Activated CD8-positive, alpha-beta T cell treated with anti-CD3 and anti-CD28 coated beads for 36 hours (primary cell): ENCODE results near the gene NOP53. TPM values are rescaled to one million over a fixed set of nuclear protein-coding genes. Genes with fewer than 3 reads are reported as not detected.
"Not testable (repeated sequence)": the region's sequence is repeated elsewhere in the genome, so short reads cannot be mapped to it uniquely, and the experiment has no call there.

Experiments
- ATAC-seq: fragments of 200-7000 bp; cut with Tn5 transposase; one replicate; pipeline ENCODE4 v1.10.0; 2021; ENCODE audit warnings: mild to moderate bottlenecking, moderate library complexity
- CTCF ChIA-PET: fragments of 350-600 bp; sonication (Branson Sonifier 250); formaldehyde crosslinking; loops from one replicate; lab custom pipeline; 2021; ENCODE audit warnings: antibody characterized with exemption; lab: Charles Lee
- POLR2A ChIA-PET: fragments of 350-600 bp; sonication (Branson Sonifier 250); formaldehyde crosslinking; loops from one replicate; lab custom pipeline; 2021; ENCODE audit warnings: antibody characterized with exemption; lab: Charles Lee
- DNase-seq: peaks from one replicate; pipeline ENCODE4 v3.0.0-alpha.2; 2020
- H3K27ac Mint-ChIP-seq: one replicate; pipeline ENCODE4 v1.8.0; 2021; ENCODE audit warnings: mild to moderate bottlenecking, mixed read lengths
- H3K27me3 Mint-ChIP-seq: one replicate; pipeline ENCODE4 v1.8.0; 2021; ENCODE audit warnings: mixed read lengths
- H3K36me3 Mint-ChIP-seq: one replicate; pipeline ENCODE4 v1.8.0; 2021; ENCODE audit warnings: low read depth, mixed read lengths
- H3K4me1 Mint-ChIP-seq: one replicate; pipeline ENCODE4 v1.8.0; 2021; ENCODE audit warnings: low read depth, mixed read lengths
- H3K4me3 Mint-ChIP-seq: one replicate; pipeline ENCODE4 v1.8.0; 2021; ENCODE audit warnings: mild to moderate bottlenecking, moderate library complexity, mixed read lengths
- H3K9me3 Mint-ChIP-seq: one replicate; pipeline ENCODE4 v1.8.0; 2021; ENCODE audit warnings: mixed read lengths
- intact Hi-C: fragments of 100-400 bp; cut with micrococcal nuclease; formaldehyde crosslinking; loops from one replicate; pipeline ENCODE4 v1.10.0; 2022
- total RNA-seq, 2 experiments: library from RNA; stranded (reverse); gene quantifications; one replicate each; pipeline ENCODE4 v1.2.3, GENCODE V29; 2021
- TF ChIP-seq, protein P1 (sequence below): fragments of 200-600 bp; IDR thresholded peaks from one replicate; pipeline ENCODE4 v1.8.0; 2022; ENCODE audit warnings: antibody characterized with exemption, mild to moderate bottlenecking

Gene NOP53
- total RNA-seq, 2 experiments from 2014 or later = 300 to 301 TPM

DNA sequence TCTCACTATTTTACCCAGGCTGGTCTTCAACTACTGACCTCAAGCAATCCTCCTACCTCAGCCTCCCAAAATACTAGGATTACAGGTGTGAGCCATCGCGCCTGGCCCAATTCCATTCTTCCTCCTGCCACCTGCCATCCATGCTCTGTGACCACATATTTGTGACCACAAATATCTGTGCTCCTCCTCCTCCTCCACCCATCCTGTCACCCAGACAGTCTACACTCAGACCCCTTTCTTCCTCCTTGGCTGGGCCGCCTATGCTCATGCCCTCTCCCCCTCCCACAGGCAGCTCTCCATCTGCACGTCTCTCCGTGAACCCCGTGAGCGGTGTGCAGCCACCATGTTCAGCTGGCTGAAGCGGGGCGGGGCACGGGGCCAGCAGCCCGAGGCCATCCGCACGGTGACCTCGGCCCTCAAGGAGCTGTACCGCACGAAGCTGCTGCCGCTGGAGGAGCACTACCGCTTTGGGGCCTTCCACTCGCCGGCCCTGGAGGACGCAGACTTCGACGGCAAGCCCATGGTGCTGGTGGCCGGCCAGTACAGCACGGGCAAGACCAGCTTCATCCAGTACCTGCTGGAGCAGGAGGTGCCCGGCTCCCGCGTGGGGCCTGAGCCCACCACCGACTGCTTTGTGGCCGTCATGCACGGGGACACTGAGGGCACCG is 28.9 kb upstream of the NOP53 start:
- CTCF ChIA-PET = interaction anchor here (0.6 to 7.4 kb wide), 3 partner anchors 10 to 150 kb away, joined by 3 to 168 read pairs (median 4); partner anchors contain the start of gene NOP53

DNA sequence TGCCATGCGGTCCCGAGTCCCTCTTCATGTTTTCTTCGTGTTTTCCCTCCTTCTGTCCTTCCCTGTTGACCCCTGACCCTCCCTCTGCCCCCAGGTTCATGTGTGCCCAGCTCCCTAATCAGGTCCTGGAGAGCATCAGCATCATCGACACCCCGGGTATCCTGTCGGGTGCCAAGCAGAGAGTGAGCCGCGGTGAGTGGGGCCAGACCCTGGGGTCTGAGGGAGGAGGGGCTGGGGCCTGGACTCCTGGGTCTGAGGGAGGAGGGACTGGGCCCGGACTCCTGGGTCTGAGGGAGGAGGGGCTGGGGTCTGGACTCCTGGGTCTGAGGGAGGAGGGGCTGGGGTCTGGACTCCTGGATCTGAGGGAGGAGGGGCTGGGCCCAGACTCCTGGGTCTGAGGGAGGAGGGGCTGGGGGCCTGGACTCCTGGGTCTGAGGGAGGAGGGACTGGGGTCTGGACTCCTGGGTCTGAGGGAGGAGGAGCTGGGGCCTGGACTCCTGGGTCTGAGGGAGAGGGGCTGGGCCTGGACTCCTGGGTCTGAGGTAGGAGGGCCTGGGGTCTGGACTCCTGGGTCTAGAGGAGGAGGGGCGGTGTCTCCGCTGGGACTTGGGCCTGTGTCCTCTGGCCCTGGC is 26.8 kb upstream of the NOP53 start:
- H3K36me3 Mint-ChIP-seq, H3K4me1 Mint-ChIP-seq, ATAC-seq, intact Hi-C loops, H3K9me3 Mint-ChIP-seq, H3K27ac Mint-ChIP-seq, POLR2A ChIA-PET, H3K4me3 Mint-ChIP-seq, DNase-seq: not testable (repeated sequence)
- CTCF ChIA-PET = interaction anchor here (1.3 kb wide), 1 partner anchor 25 kb away, joined by 3 read pairs; no protein-coding TSS in a partner anchor
- peaks cover 33% of the 10 kb centered on the region for H3K27me3 Mint-ChIP-seq

More for the DNA sequence above, 28.9 kb upstream of the NOP53 start:
- peaks cover 38% of the 10 kb centered on the region for H3K27me3 Mint-ChIP-seq
- H3K9me3 Mint-ChIP-seq = no peaks in the 10 kb centered on the region
- H3K4me3 Mint-ChIP-seq = no peak overlapping the region
- no peak for DNase-seq
- no peak for ATAC-seq
- POLR2A ChIA-PET = no interaction called here
- no peak overlapping the region for H3K27ac Mint-ChIP-seq
- intact Hi-C loops = no loop called here
- no peaks in the 10 kb centered on the region for H3K36me3 Mint-ChIP-seq
- TF ChIP-seq, protein P1, sequence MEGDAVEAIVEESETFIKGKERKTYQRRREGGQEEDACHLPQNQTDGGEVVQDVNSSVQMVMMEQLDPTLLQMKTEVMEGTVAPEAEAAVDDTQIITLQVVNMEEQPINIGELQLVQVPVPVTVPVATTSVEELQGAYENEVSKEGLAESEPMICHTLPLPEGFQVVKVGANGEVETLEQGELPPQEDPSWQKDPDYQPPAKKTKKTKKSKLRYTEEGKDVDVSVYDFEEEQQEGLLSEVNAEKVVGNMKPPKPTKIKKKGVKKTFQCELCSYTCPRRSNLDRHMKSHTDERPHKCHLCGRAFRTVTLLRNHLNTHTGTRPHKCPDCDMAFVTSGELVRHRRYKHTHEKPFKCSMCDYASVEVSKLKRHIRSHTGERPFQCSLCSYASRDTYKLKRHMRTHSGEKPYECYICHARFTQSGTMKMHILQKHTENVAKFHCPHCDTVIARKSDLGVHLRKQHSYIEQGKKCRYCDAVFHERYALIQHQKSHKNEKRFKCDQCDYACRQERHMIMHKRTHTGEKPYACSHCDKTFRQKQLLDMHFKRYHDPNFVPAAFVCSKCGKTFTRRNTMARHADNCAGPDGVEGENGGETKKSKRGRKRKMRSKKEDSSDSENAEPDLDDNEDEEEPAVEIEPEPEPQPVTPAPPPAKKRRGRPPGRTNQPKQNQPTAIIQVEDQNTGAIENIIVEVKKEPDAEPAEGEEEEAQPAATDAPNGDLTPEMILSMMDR = no peak
- peaks cover 2% of the 10 kb centered on the region for H3K4me1 Mint-ChIP-seq

DNA sequence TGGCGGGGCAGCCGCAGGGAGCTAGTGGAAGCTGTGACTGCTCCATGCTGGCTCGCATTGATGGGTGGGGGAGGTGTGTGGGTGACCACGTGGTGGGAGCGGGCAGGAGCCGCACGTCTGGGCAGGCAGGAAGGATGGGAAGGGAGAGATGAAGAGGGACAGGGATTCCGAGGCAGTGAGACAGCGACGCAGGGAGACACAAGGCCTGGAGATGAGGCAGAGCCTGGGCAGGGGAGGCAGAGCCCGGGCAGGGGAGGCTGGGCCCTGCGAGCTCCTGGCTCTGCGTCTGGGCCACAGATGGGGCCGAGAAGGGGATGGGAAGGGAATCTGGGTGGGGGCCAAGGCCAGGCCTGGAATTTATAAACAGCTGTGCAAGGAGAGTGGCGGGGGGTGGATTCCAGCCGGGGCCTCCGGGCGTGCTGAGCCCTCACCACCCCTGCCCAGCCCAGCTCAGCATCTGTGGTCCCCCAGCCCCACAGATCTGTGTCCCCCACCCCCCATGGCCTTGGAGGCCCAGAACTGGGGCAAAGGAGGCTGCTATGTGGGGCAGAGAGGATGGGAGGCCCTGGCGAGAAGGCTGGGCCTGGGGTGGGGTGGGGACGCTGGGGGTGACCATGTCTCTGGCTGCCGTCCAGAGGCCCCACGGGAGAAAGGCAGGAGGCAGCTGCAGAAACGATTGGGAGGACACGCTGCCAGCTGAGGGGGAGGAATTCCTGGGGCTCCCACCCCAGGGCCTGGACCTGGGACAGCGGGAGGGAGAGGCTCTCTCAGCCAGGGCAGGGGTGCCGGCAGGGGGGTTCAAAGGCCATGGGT is 26.1 kb upstream of the NOP53 start:
- TF ChIP-seq, protein P1 = no peak
- no peaks in the 10 kb centered on the region for H3K9me3 Mint-ChIP-seq
- POLR2A ChIA-PET = no interaction called here

DNA sequence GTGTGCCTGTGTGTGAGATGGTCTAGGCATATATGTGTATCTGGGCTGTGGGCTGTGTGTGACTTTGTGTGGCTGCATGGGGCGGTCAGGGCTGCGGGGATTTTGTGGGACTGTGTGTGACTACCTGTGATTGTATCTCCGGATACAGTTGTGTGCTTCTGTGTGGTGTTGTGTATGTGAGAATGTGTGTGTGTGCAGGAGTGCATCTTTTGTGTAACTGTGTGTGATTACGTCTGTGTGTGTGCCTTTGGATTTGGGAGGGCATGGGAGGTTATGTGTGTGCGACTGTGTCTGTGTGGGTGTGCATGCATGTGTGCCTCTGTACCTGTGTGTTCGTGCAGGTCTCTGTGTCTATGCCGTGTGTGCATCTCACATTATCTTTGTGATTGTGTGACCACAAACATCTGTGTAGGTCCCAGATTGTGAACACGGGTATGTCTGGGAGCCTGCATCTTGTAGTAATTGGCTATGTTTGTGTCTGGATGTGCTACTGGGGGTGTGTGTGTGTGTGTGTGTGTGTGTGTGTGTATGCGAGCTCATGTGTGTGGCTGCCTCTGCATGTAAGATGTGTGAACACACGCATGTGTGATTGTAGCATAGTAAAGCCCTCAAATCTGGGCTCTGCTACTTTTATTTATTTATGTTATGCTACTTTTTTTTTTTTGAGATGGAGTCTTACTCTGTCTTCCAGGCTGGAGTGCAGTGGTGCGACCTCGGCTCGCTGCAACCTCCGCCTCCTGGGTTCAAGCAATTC is 24.5 kb upstream of the NOP53 start:
- TF ChIP-seq, protein P1 = no peak
- DNase-seq (no peak), ATAC-seq (no peak)
- ChIA-PET CTCF (no interaction called here), POLR2A (interaction anchor here (0.7 kb wide), 1 partner anchor 17 kb away, joined by 3 read pairs; no protein-coding TSS in a partner anchor)
- intact Hi-C loops = no loop called here
- no peak overlapping the region for H3K4me3 Mint-ChIP-seq
- H3K9me3 Mint-ChIP-seq = no peaks in the 10 kb centered on the region
- H3K27me3 Mint-ChIP-seq = peaks cover 21% of the 10 kb centered on the region
- H3K36me3 Mint-ChIP-seq = no peaks in the 10 kb centered on the region
- H3K27ac Mint-ChIP-seq = no peak overlapping the region
- H3K4me1 Mint-ChIP-seq = no peaks in the 10 kb centered on the region

More for the DNA sequence above, 26.1 kb upstream of the NOP53 start:
- intact Hi-C loops = no loop called here
- Mint-ChIP-seq H3K27ac (no peak overlapping the region), H3K4me3 (no peak overlapping the region), H3K36me3 (no peaks in the 10 kb centered on the region), H3K27me3 (peaks cover 28% of the 10 kb centered on the region), H3K4me1 (no peaks in the 10 kb centered on the region)
- no peak for ATAC-seq
- DNase-seq = no peak
- CTCF ChIA-PET = interaction anchor here (1.3 kb wide), 1 partner anchor 24 kb away, joined by 3 read pairs; no protein-coding TSS in a partner anchor

DNA sequence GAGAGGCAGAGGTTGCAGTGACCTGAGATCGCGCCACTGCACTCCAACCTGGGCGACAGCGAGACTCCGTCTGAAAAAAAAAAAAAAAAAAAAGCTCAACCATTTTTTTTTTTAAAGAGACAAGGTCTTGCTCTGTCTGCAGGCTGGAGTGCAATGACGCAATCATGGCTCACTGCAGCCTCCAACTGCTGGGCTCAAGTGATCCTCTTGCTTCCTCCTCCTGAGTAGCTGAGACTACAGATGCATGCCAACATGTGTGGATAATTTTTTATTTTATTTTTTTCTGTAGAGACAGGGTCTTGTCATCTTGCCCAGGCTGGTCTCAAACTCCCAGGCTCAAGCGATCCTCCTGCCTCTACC is 21.8 kb upstream of the NOP53 start:
- Mint-ChIP-seq H3K27ac (no peak overlapping the region), H3K4me3 (no peak overlapping the region), H3K36me3 (no peaks in the 10 kb centered on the region), H3K4me1 (peaks cover 3% of the 10 kb centered on the region), H3K9me3 (no peaks in the 10 kb centered on the region), H3K27me3 (peaks cover 18% of the 10 kb centered on the region)
- intact Hi-C loops = no loop called here
- DNase-seq (peak; percentile 53), ATAC-seq (peak; percentile 66)
- CTCF ChIA-PET = interaction anchor here (1.2 to 4.8 kb wide), 4 partner anchors 10 to 287 kb away, joined by 4 to 28 read pairs (median 11); partner anchors contain the start of gene EHD2
- TF ChIP-seq, protein P1 = no peak
- POLR2A ChIA-PET = interaction anchor here (1.0 kb wide), 1 partner anchor 22 kb away, joined by 3 read pairs; the partner anchor contains the start of gene NOP53
